Stimulated activated CD4-positive, alpha-beta T cell treated with anti-CD3 and anti-CD28 coated beads, TNF-alpha, amount 100 ng/mL, for 24 hours (primary cell): ENCODE measurements around the gene SLC49A3.
A peak's percentile ranks its signal among the peaks of the same experiment; 100 is the strongest.
"Not testable (repeated sequence)": the region's sequence is repeated elsewhere in the genome, so short reads cannot be mapped to it uniquely, and the experiment has no call there.

Source experiments
- DNase-seq, 3 experiments: peaks; one replicate each; pipeline ENCODE4 v3.0.0-alpha.2; 2020; ENCODE audit warnings: low read depth in 3 of 3

The SLC49A3 gene

DNA sequence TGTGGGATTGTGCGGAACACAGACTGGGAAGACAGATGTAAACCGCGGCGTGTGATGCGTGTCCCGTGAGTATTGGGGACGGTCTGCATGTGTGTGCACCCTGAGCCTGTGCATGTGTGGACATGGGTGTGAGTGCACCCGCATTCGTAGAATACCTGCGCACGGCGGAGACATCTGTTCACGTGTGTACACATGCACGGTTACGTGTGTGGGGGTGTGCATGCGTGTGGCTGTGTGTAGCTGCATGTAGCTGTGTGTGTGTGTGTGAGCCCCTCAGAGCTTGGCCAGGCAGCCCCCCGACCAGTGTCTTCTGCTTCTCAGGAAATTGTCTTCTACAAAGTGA is 34.5 kb downstream of the SLC49A3 start:
- DNase-seq: no peak

- DNase-seq: no peak
Observed at GRCh38 chr4:653831-654502, 35.0 kb downstream of the SLC49A3 start.

DNA sequence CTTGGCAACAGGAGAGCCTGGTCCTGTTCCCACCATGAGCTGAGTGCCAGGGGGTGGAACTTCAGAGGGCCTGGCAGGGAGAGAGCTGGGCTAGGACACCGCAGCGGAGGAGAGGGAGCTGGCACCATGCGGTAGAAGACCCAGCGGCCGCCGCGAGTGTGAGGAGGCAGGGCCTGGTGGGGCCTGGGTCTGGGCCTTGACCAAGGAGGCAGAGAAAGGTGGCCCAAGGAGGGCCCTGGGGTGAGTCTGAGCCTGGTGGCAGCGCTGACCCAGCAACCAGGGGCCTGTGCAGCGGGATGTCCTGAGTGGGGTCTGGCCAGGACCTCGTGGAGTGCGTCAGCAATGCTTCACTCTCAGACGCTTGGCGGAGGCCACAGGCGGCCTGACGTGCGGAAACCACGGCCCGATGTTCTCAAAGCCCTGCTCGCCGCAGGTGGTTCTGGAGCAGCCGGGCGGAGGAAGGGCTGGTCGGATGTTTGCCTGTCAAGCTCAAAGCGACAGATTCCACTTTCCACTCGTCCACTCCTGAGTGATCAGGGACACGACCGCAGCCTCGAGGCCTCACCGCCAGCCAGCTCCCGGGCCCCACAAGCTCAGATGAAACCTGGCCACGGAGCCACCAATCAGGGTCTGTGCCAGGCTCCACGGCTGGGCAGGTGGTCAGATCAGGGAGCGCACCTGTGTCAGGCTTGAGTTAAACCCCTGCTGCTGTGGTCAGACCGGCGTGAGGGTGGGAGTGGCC is 35.7 kb downstream of the SLC49A3 start:
- no peak for DNase-seq

- no peak for DNase-seq
Observed at GRCh38 chr4:651884-652642, 36.9 kb downstream of the SLC49A3 start.

DNA sequence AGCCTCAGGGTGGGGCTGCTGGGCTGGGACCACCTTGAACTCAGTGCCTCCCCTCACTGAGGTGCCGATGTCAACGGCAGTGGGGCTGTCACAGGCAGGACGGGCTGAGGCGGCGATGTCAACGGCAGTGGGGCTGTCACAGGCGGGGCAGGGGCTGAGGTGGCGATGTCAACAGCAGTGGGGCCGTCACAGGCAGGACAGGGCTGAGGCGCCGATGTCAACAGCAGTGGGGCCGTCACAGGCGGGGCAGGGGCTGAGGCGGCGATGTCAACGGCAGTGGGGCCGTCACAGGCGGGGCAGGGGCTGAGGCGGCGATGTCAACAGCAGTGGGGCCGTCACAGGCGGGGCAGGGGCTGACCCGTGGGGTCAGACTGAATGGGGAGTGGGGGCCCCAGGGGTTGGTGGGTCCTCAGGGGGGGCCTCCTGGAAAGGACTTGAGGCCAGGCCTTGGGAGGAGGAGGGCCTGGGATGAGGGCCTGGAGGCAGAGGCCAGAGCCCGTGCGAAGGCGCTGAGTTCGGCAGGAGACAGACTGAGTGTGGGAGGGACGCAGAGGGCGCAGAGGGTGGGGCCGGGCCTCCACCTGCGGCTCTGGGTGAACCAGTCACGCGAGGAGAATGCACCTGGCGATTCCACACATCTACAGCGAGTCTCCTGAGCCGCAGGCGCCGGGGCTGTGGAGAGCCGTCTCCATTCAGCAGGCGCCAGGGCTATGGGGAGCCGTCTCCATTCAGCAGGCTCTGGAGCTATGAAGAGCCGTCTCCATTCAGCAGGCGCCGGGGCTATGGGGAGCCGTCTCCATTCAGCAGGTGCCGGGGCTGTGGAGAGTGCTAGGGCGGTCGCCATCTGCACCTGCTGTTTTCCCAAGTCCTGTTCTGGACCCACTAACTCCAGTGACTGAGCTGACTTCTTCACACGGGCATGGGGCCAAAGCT is 37.7 kb downstream of the SLC49A3 start:
- DNase-seq: no peak

DNA sequence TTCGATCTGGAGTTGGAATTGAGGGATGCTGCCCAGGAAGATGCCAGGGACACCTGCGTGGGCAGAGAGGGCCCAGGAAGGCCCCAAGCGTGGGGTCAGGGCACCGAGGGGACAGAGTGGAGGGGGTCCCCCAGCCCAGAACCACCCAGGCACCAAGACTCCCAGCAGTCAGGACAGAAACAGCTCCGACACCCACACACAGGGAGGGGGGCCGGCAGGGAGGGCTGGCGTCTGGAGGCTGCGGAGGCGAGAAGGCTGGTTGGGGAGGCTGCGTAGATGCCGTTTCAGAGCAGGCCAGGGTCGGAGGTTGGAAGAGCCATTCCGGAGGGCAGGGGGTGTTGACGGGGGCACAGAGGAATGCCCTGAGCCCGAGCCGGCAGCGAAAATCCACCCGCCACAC is 38.5 kb downstream of the SLC49A3 start:
- DNase-seq: no peak

DNA sequence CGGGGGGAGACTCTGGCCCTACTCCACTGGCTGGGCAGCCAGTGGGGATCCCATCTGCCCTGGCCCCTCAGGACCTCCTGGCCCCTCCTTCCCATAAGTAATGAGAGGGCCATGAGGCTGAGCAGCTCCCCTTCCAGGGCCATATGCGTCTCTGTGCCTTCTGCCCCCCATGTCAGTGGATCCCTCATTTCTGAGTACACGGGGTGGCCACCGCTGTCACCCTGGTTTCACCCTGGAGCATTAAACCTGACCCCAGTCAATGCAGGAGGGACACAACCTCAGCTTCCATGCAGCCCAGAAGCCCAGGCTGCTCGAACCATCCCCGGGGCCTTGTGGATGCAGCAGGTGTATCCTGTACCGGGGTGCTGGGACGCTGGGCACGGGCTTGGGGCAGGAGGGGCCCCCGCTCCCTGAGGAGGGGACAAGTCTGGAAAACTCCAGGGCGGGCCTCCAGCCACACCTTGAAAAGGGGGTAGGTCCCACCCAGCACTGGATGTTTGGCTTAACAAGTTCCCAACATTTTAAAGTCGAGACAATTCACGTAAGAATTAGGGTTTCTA is 39.1 kb downstream of the SLC49A3 start:
- DNase-seq: no peak

- DNase-seq: no peak
Observed at GRCh38 chr4:649293-649625, 39.7 kb downstream of the SLC49A3 start.

DNA sequence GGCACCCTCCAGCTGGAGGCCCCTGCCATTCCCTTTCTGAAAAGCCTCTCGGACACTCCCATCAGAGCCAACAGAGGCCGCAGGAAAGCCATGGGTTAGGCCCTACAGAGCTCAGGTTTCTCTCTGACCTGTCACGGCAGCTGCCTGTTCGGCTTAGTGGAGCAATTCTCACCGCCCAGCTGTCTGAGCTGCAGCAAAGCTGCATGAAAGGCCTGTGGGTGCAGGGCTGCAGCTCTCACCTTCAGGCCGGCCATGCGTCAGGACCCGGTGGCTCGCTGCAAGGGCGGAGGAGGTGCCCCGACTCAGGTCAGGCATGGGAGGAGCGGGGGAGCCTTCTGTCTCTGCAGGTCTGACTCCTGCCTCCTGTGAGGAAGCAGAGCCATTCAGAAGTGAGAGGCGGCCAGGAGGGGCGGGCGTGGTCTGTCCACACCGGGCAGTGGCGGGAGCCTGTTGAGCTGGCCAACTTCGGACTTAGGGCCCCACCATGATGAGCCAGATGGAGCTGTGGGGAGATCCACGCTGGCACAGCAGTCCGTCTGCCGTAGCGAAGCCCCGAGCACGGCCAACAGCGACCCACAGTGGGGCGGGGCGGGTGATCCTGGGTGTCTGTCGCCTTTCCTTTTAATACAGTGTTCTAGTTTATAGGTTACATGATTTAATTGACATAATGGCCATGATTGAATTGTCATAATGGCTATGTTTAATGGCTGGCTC is 40.2 kb downstream of the SLC49A3 start:
- no peak for DNase-seq

GRCh38 chr4:647481-647880 is 41.5 kb downstream of the SLC49A3 start:
- no peak for DNase-seq

DNA sequence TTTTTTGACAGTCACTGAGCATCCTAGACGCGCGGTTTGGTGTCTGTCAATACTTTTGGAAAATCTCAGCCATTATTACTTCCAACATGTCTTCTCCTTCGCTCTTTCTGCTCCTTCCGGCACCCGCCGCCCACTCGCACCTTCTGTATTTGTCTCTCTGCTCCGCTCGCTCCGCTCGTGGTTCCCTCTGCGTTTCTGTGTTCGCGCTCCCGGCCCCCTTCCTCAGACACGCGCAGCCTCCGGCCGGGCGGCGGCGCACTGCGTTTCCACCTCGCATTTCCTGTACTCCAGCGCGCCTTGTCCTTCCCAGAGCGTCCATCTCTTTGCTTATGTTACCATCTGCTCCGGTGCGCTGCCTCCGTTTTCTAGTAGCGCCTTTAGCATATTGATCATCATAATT is 42.5 kb downstream of the SLC49A3 start:
- DNase-seq: peak in 2 of 3 experiments; percentile 16 to 31

- DNase-seq: not testable (repeated sequence)
Observed at GRCh38 chr4:642366-642765, 46.6 kb downstream of the SLC49A3 start.

- no peak for DNase-seq
Observed at GRCh38 chr4:637536-638280, 51.2 kb downstream of the SLC49A3 start.

- no peak for DNase-seq
Observed at GRCh38 chr4:636628-637159, 52.3 kb downstream of the SLC49A3 start.

DNA sequence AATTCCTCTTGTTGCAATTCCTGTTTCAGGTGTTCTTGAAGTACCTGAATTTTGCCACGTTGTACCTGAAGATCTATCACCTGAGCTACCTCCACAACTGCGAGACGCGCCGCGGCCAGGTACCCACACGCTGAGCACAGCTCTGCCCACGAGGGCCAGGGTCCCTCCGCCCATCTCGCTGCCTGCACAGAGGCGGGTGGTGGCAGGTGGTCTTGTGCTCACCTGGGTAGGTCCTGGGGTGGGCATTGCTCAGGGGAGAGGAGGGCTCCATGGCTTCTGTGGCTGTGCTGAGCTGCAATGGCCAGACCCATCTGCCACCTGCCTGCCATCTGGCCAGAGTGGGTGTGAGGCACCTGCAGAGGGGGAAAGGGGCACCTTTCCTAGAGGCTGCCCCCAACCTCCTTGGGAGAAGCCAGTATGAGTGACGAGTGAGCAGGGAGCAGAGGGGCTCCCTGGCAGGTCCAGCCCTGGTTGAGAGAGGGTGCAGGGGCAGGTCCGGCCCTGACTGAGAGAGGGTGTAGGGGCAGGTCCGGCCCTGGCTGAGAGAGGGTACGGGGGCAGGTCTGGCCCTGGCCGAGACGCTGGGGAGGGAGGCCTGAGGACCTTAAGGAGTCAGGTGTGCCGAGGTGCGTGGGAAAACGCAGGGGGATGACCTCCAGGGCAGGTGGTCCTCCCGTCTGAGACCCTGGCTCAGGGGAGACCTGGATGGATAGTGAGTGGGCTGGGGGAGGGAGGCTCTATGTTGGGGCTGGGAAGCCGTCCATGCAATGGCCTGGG is 52.9 kb downstream of the SLC49A3 start:
- no peak for DNase-seq

- DNase-seq: not testable (repeated sequence)
Observed at GRCh38 chr4:635066-635835, 53.7 kb downstream of the SLC49A3 start.

DNA sequence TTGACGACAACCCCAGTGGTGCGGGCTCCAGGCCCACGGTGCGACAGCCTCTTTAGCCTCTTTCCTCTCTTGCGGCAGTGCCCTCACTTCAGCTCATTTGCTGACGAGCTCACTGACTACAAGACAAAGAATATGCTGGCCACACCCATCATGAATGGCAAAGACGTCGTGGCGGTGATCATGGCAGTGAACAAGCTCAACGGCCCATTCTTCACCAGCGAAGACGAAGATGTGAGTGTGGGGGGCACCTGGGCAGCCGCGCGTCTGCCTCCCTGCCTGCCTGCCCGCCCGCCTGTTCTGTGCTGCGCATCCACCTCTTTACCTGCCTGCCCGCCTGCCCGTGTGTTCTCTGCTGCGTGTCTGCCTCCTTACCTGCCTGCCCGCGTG is 54.4 kb downstream of the SLC49A3 start:
- no peak for DNase-seq

- DNase-seq: no peak
Observed at GRCh38 chr4:633976-634598, 54.9 kb downstream of the SLC49A3 start.
